Measurements from ENCODE around the gene DPP7. TPM values are rescaled to one million over a fixed set of nuclear protein-coding genes. Genes with fewer than 3 reads are reported as not detected.

The DPP7 gene
- 100 to 1,000 TPM in 2 of 4 donors, 10 to 100 TPM in 2; 71.4 to 139 (median 96.5) TPM for total RNA-seq

GRCh38 chr9:137114613-137115393, at the start of gene DPP7:
Gene DPP7 (minus strand): TSS chr9:137114733. CDS start chr9:137114713, 20 bp downstream.
- DNase-seq (ENCODE audit: low spot score in 2 of 2), result peak in 1 of 2 donors; percentile 78
- Histone ChIP-seq H3K4me3 (peak within 1 kb of the TSS; percentile 88), H3K36me3 (peaks cover 32% of the 10 kb centered on the region), H3K9me3 (no peaks in the 10 kb centered on the region), H3K27me3 (peaks cover 3% of the 10 kb centered on the region), H3K4me1 (peaks cover 22% of the 10 kb centered on the region), H3K27ac (no peak within 1 kb of the TSS)
- no CpG with 5 or more reads among the region's 70 CpGs for WGBS
- TF ChIP-seq EP300 (IDR thresholded peaks at IDR 0.05) (no peak), CTCF (IDR thresholded peaks at IDR 0.05) (no peak), POLR2A (IDR thresholded peaks at IDR 0.05) (no peak), POLR2AphosphoS5 (IDR thresholded peaks at IDR 0.05) (no peak)

GRCh38 chr9:137163805-137164204, 49.3 kb upstream of the DPP7 start:
- Histone ChIP-seq H3K9me3 (no peaks in the 10 kb centered on the region), H3K27me3 (peaks cover 100% of the 10 kb centered on the region), H3K27ac (no peak overlapping the region), H3K36me3 (no peaks in the 10 kb centered on the region), H3K4me1 (peaks cover 45% of the 10 kb centered on the region), H3K4me3 (no peak overlapping the region)
- no peak for TF ChIP-seq CTCF (IDR thresholded peaks at IDR 0.05)
- no peak for TF ChIP-seq POLR2A (IDR thresholded peaks at IDR 0.05)
- no peak for TF ChIP-seq EP300 (IDR thresholded peaks at IDR 0.05)
- 100% methylated on average over 2 of the region's 22 CpGs for WGBS
- DNase-seq (ENCODE audit: low spot score in 2 of 2), result no peak

- no peak for DNase-seq (ENCODE audit: low spot score in 2 of 2)
- no peak for TF ChIP-seq CTCF (IDR thresholded peaks at IDR 0.05)
- H3K36me3 ChIP-seq, result no peaks in the 10 kb centered on the region
- H3K27me3 ChIP-seq, result peaks cover 100% of the 10 kb centered on the region
- no peaks in the 10 kb centered on the region for H3K9me3 ChIP-seq
- peak overlapping the region; percentile 22 for H3K4me3 ChIP-seq
- no peak overlapping the region for H3K27ac ChIP-seq
- H3K4me1 ChIP-seq, result peaks cover 40% of the 10 kb centered on the region
- WGBS, result 68% methylated on average over 10 of the region's 26 CpGs
Measured at GRCh38 chr9:137163365-137163715, 48.8 kb upstream of the DPP7 start.

GRCh38 chr9:137162505-137163364, 48.2 kb upstream of the DPP7 start:
- Histone ChIP-seq H3K36me3 (no peaks in the 10 kb centered on the region), H3K27me3 (peaks cover 99% of the 10 kb centered on the region), H3K4me1 (peaks cover 37% of the 10 kb centered on the region), H3K27ac (no peak overlapping the region), H3K9me3 (no peaks in the 10 kb centered on the region), H3K4me3 (peak overlapping the region; percentile 22)
- WGBS, result 7% methylated on average over 12 of the region's 74 CpGs
- DNase-seq (ENCODE audit: low spot score in 2 of 2), result no peak
- TF ChIP-seq CTCF (IDR thresholded peaks at IDR 0.05) (no peak), EP300 (IDR thresholded peaks at IDR 0.05) (no peak)

All from suprapubic skin (tissue), 4 donors.